ENCODE measurements around the gene DHDDS.

GRCh38 chr1:26476958-26477357 is 44.8 kb downstream of the DHDDS start:
- TF ChIP-seq POLR2A (IDR thresholded peaks at IDR 0.05) (no peak), CTCF (IDR thresholded peaks at IDR 0.05) (no peak)

All from Peyer's patch (tissue), 4 donors.